HG03060 (cell line): Measurements from ENCODE around the gene TMEM183A.

ENCODE experiments used
- ATAC-seq: cut with Tn5 transposase; IDR thresholded peaks from one replicate; pipeline ENCODE4 v1.9.1; 2021; ENCODE audit warnings: low read depth, moderate number of reproducible peaks; ENCODE audit not compliant: unreplicated experiment

The TMEM183A gene

DNA sequence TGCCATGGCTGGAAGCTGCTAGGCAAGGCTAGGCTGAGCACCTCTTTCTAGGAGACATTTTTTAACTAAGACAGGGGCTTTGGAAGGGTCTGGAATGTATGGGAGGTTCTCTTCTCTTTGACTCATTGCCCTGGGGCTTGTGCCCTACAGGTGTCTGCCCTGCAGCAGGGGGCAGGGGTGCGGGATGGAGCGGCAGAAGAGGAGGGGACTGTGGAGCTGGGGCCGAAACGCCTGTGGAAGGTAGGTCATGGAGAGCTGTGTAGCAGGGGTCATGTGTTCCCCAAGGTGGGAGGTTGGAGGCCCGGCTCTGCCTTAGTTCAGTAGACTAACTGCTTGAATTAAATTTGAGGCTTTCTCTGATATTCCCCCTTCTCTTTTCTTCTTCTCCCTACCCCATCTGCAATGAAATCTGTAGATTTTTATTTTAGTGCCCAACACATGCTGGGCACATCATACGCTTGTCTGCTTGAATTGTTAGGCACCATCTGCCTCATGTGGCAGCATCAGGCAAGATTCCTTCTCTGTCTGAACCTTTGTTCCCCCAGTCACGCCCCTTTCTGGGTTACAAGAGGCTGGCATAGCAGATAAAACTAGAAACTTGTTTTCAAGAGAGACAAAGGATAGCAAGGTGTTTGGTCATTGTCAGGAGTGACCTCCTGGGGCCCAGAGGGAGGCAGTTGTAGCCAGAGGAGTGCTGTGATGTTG lies 37.5 kb downstream of the TMEM183A start:
- no peak for ATAC-seq

DNA sequence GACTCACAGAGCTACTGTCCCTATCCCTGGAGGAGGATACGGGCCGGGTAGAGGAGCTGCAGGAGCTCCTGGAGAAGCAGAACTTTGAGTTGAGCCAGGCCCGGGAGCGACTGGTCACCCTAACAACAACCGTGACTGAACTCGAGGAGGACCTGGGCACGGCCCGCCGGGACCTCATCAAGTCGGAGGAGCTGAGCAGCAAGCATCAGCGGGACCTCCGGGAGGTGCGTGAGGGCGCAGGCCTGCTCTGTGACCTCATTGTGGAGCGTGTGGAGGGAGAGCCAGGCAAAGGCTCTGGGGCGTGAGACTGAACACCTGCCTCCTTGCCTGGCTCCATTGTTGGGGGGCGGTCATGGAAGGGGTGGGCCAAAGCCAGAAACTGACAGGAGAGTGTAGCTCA lies 38.2 kb downstream of the TMEM183A start:
- no peak for ATAC-seq

DNA sequence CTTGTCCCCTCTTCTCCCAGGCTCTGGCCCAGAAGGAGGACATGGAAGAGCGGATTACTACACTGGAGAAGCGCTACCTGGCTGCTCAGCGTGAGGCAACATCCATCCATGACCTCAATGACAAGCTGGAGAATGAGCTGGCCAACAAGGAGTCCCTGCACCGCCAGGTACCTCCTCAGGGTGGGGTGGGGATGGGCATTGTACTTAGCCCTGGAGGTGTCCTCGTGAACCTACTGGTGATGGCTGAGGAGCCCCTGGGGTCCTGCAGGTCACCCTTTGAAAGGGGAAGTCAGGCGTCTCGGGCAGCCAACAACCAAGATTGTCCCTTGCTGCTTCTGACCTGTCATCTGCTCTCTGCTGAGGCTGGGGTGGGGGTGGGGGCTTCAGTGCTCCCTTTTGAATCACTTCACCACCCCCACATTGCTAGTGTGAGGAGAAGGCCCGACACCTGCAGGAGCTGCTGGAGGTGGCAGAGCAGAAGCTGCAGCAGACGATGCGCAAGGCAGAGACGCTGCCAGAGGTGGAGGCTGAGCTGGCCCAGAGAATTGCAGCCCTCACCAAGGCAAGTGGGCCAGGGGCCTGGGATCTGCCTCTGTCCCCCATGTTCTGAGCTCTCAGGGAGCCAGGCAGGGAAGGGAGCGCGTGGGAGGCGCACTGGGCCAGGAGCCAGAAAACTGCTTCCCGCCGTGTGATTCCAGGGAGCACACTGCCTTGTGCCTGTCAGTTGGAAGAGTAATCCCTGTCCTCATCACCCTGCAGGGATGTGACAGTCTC lies 38.8 kb downstream of the TMEM183A start:
- no peak for ATAC-seq

DNA sequence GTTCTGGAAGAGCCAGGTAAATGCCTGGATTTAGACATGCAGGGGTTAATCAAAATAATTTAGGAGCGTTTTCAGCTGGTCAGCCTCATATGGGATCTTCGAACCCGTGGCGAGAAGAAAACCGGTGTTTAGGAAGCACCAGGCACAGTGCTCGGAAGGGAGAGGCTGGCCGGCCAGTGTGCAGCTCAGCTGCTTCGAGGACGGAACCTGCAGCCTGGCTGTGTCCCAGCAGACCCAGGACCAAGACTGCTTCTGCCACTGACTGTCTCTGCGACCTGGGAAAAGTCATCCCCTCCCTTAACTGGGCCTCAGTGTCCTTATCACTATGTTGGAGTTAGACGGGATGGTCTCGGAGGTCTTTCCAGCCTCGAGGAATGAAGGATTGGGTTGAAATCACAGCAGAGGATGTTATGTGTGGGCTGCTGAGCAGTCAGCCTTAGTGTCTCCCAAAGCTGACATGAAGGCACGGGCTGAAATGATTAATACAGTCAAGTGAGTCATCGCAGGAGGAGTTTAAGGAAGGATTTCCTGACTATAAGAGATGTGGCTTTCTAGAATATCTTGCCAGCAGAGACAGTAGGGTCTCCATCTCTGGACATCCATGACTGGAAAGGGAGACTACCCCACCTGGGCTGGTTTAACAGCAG lies 39.9 kb downstream of the TMEM183A start:
- no peak for ATAC-seq

DNA sequence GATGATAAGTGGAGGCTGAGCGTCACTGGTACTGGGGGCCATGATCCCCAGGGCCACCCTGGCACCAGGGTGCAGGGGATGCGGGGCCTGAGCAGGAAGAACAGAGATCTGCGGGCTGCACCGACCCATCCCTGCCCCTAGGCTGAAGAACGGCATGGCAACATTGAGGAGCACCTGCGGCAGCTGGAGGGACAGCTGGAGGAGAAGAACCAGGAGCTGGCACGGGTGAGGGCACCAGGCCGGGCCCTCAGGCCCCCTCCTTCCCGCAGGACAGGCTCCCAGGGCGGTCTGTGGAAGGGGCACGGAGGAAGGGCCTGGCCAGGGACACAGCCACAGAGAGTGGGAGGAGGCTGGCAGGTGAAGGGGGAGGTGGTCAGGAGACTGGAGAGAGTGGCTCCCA lies 40.9 kb downstream of the TMEM183A start:
- no peak for ATAC-seq

DNA sequence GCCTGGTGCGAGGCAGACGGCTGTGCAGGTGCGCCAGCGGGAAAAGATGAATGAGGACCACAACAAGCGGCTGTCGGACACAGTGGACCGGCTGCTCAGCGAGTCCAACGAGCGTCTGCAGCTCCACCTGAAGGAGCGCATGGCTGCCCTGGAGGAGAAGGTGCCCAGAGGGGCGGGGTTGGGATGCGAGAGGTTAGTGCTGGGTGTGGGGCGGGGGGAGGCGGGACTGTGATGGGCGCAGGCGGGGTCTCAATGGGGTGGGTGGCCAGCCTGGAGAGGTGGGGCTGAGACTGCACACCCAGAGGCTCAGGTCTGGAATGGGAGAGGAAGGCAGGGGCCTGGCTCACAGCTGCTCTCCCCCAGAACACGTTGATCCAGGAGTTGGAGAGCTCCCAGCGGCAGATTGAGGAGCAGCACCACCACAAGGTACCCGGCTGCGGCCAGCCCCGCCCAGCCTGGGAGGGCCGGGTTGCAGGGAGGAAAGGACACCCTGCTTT lies 41.4 kb downstream of the TMEM183A start:
- ATAC-seq: no peak

DNA sequence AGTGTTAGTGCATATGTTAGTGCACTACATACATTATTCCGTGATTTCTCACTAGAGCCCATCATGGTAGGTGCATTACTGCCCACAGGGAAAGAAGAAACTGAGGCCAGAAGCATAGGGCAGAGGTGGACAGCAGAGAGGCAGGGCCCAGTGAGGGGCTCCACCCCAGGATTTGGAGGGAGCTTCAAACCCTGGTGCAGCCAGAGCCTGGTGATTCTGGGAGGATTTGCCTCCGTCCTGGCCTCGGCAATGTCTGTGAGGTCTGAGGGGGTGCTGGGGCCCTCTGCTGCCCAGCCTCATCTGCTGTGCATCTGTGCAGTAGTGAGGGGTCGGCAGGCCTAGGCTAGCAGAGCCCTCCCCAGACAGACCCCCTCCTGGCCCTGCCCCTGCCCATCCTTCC lies 41.9 kb downstream of the TMEM183A start:
- ATAC-seq: no peak

DNA sequence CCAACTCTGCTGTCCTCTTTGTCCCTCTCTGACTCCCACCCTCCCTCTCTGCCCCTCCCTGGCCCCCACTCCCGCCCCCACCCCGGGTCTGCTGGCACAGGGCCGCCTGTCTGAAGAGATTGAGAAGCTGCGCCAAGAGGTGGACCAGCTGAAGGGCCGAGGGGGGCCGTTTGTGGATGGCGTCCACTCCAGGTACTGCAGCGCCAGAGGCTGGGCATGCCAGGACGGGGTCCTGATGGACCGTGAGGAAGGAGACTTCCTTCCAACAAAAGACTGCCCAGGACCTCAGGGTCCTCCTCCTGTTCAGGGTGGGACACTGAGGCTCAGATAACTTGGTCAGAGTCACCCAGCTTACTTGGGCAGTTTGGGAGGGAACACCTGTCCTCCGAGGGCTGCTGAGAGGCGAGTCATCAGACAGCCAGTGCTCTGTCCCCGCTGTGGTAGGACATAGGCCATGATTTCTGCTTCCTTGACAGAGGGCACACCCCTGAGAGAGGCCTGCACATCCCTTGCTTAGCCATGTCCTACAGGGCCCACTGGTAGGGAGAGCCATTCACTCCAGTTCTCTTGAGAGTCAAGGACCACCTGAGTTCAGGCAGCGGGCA lies 42.5 kb downstream of the TMEM183A start:
- no peak for ATAC-seq

DNA sequence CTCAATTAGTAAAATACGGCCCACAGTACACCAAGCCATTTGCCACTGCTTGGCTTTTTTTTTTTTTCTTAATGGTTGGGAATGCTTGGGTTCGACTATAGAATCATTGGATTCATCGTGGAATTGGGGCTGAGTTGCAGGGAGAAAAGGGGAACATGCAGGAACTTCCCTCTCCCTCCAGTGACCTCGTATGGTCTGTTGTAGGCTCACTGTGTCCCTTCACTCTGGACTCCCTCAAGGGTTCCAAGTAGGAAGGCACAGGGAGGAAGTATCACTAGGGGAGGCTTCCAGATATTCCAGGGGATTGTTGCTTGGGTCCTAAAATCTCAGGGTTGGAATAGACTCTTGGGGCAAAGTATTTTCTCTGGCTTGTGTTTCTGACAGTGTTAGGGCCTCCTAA lies 43.7 kb downstream of the TMEM183A start:
- ATAC-seq: no peak

DNA sequence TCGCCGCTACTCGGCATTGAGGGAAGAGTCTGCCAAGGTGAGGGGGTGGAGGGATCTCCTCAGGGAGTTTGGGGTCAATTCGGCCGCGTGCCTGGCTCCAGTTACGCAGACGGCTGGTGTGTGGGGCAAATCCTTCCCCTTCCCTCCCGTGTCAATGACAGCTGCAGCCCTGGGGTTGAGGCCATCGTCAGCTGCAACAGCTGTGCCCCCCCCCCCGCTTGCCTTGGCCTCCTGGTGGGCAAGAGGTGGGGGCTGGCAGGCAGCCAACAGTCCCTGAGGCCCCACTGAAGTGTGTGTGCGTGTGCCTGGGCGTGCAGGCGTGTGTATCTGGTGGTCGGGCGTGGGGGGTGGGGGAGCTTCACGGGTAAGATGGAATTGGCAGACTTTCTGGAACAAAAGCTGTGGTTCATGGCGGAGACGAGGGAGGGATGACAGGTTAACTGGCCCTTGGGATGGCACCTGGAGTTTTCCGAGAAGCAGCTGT lies 44.7 kb downstream of the TMEM183A start:
- ATAC-seq: no peak

DNA sequence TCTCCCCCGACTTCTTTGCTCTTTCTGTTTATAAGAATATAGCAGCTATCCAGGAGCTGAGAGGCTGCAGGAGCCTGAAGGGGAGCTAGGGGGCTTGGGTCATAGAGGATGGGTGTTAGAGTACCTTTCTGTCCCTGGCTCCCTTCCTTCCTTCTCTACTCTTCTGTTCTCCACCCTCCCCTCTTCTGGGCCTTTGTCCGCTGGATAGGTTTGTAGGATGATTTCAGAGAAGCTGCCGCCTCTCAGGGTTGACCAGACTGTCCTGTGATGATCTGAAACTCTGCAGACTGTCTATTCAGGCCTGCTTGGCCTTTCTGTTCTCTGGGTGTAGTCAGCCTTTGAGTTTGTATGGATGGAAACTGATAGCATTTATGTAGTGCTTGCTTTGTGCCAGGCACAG lies 45.4 kb downstream of the TMEM183A start:
- no peak for ATAC-seq

DNA sequence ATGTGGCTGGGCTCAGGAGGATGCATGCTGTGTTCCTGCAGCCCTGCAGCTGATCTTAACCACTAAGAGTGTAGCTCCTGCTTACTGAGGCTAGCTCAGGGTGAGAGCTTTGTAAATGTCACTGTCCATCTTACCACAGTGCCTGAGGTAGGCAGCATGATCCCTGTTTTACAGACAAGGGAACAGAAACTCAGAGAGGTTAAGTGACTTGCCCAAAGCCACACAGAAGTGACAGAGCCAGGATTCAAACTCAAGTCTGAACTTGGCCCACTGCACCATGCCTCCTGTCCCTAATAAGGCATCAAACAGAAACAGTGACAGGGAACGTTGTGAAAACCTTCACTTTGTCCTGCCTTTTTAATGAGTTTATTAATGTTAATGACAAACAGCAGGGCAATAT lies 47.0 kb downstream of the TMEM183A start:
- ATAC-seq: no peak

DNA sequence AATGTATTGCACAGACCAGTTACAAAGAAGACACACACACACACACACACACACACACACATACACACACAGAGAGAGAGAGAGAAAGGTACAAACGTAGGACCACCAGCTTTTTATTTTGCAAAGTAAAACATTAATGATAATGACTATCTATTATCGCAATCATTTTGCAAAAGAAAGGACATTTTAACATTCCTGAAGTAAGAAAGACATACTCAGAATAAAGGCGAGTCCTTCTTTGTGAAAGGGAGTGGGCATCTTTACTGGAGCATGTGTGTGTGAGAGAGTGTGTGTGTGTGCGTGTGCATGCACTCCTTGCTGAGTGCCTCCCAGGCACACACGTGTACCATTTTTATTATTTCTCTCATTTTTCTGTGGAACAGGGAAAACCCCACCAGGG lies 47.5 kb downstream of the TMEM183A start:
- ATAC-seq: no peak

DNA sequence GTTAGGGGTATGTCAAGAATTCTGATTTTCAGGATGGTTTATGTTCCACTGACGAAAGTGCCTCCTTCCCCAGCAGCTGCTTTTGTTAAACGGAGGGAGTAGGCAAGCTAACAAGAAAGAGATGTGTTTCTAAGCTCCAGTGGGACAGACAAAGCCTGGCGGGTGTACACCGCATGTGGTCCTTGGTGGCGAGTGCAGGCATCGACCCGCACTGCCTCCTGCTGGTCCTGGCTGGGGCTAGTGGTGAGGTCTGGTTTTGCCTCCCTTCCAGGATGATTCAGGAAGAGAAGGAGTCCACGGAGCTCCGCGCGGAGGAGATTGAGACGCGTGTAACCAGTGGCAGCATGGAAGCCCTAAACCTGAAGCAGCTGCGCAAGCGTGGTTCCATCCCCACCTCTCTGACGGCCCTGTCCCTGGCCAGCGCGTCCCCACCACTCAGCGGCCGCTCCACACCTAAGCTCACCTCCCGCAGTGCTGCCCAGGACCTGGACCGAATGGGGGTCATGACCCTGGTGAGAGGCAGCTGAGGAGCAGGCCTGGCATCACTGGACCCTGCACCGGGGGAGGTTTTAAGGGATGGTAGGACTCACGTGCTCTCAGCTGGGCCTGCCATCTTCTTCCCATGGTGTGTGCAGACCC lies 48.1 kb downstream of the TMEM183A start:
- ATAC-seq: no peak

DNA sequence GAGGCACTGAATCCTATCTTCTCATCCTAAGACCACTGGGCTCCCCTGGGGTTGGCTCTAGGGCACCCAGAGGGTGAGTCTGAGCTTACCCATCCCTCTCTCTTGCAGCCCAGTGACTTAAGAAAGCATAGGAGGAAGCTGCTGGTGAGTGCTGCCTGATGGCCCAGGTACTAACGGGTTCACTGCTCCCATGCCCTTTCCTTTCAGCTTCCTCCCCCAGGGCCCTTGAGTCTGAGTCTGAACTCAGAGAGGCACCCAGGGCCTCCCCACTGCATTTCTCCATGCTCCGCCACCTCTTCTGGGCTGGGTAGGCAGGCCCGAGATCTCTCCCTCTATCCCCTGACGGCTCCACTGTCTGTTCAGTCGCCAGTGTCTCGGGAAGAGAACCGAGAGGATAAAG lies 48.8 kb downstream of the TMEM183A start:
- no peak for ATAC-seq

DNA sequence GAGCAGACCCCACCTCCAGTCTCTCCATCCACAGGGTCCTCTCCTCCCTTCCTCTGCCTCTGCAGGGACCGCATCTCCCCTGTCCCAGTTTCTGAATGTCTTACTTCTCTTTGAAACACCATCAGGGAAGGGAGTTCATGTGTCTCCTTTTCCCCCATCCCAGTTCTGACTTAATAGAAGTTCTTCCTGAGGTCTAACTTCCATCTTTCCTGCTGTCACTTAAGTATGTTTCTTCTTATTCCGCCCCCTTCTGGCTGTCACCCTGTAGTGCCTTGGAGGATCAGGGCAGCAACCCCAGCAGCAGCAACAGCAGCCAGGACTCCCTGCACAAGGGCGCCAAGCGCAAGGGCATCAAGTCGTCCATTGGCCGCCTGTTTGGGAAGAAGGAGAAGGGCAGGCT lies 49.3 kb downstream of the TMEM183A start:
- ATAC-seq: no peak

DNA sequence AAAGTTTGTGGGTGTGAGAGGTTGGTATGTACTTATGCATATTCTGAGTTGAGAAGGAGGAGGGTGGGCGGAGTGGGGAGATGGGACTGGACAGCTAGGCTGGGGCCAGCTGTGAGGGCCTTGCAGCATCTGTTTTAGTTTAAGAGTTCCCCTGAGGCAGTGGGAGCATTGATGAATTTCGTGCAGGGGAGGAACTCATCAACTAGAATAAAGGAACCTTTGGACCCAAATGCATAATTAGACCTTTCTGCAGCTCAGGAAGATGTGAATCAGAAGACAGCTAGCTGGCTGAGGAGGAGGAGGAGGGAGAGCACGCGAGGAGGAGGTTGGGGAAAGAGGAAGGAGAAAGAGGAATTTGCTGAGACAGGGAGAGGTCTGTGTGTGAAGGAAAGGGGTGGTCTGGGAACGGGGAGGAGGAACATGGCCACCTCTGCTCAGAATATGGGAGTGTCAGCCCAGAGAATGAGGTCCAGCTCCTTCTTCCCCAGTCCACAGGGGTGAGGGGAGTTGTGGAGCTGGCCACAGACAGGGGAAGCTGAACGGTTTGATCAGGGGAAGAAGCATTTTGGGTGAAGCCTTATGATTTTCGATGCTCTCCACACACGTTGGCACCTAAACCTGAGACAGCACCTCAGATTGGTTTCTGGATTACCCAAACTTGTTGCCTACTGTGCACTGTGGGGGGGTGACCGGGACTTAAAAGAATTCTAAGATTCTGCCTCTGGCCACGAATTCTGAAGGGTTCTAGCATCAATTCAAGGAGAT lies 50.9 kb downstream of the TMEM183A start:
- ATAC-seq: no peak

DNA sequence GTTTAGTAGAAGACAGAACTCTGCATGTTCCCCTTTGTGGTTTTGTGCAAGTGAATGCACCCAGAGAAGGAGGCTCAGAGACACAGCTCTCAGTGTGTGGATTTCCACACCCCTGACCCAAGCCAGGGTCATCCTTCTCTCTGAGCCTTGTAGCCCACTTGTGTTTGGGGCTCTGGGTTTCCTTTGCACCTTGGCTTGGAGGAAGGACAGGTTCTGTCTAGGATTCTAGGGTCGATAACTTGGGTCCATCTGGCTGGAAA lies 51.4 kb downstream of the TMEM183A start:
- ATAC-seq: no peak

DNA sequence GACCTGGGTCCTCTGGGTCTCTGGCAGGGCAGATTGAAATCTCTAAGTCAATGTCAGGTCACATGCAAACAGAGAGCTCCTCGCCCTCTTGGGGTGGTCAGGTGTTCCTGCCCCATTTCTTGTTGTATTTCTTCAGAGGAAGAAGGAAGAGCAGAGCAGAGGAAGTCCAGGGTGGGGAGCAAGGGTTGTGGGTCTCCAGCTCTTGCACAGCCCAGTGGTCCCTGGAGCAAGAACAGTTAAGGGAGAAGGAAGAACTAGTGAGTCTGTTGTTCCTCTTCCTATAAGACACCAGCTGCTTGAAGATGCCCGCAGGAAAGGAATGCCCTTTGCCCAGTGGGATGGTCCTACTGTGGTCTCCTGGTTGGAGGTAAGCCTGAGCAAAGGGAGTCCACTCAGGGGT lies 52.3 kb downstream of the TMEM183A start:
- ATAC-seq: no peak

DNA sequence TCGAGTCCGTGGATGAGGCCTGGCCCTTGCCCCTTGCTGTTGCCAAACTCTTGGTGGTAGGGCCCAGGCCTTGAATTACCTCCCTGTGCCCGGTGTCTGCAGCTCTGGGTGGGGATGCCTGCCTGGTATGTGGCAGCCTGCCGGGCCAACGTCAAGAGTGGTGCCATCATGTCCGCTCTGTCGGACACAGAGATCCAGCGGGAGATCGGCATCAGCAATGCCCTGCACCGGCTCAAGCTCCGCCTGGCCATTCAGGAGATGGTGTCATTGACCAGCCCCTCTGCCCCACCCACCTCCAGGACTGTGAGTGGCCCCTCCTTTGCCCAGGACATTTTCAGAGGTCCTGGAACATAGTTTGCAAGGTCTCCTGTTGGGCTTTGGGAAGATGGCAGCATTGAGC lies 52.9 kb downstream of the TMEM183A start:
- no peak for ATAC-seq
